HCT116 (cell line): ENCODE measurements around the gene FKBP5. TPM values are rescaled to one million over a fixed set of nuclear protein-coding genes. Genes with fewer than 3 reads are reported as not detected.

ENCODE experiments used
- ATAC-seq: fragments of 200-7000 bp; cut with Tn5 transposase; 2 replicates; pipeline ENCODE4 v1.9.1; 2020; ENCODE audit warnings: mild to moderate bottlenecking, moderate library complexity
- BruUV-seq: library from RNA; stranded (reverse); fragments of 400-500 nt; replicated peaks from 2 replicates; lab custom pipeline; 2021; lab: Mats Ljungman, UMichigan
- CTCF ChIA-PET: fragments of 300-600 bp; sonication (Branson Sonifier 250); formaldehyde crosslinking; loops from one replicate; lab custom pipeline; 2021; ENCODE audit warnings: antibody characterized with exemption; lab: Charles Lee
- POLR2A ChIA-PET: fragments of 300-600, 350-600 bp; sonication (Branson Sonifier 250); formaldehyde crosslinking; loops from one replicate; lab custom pipeline; 2021; ENCODE audit warnings: antibody characterized with exemption; lab: Charles Lee
- RAD21 ChIA-PET, 2 experiments: fragments of 300-600 bp; sonication (Branson Sonifier 250); formaldehyde crosslinking; loops; one replicate each; lab custom pipeline; 2023; ENCODE audit warnings: low total read pairs in 2 of 2; ENCODE audit not compliant: uncharacterized antibody in 2 of 2, unreplicated experiment in 2 of 2, low non-redundant PET in 1 of 2; lab: Charles Lee
- DNase-seq: peaks from one replicate; pipeline ENCODE4 v3.0.0-alpha.2; 2010; ENCODE audit warnings: low read depth, low spot score
- H2AFZ ChIP-seq: fragments of 200-600 bp; shearing (Covaris generic), sonication (generic); 2 replicates; pipeline ENCODE4 v1.6.1; 2017; ENCODE audit warnings: low read depth, mixed run types, mixed read lengths, antibody characterized with exemption, low read length; ENCODE audit not compliant: poor library complexity, severe bottlenecking
- H3K27ac ChIP-seq: 2 replicates; pipeline ENCODE4 v1.5.1; 2012; ENCODE audit warnings: low read depth, low read length
- H3K27me3 ChIP-seq: fragments of 200-600 bp; sonication (generic); 2 replicates; pipeline ENCODE4 v1.6.1; 2016; ENCODE audit warnings: mixed run types, low read length, mixed read lengths; ENCODE audit not compliant: insufficient read depth
- H3K36me3 ChIP-seq, 2 experiments: fragments of 200-500 bp in 1 of 2; fragments of 200-600 bp in 1 of 2; sonication (Bioruptor generic) in 1 of 2; sonication (generic) in 1 of 2; 2 replicates each; pipeline versions ENCODE4 v1.5.1 to v1.6.1; 2014 to 2016; ENCODE audit warnings: low read length in 2 of 2, inconsistent platforms in 1 of 2, mixed read lengths in 1 of 2, mixed run types in 1 of 2; ENCODE audit not compliant: insufficient read depth in 2 of 2, control insufficient read depth in 1 of 2
- H3K4me1 ChIP-seq, 2 experiments: fragments of 200-600 bp in 1 of 2; sonication (generic) in 1 of 2; 2 replicates each; pipeline versions ENCODE4 v1.5.1 to v1.6.1; 2012 to 2017; ENCODE audit warnings: low read length in 2 of 2, inconsistent platforms in 1 of 2, mild to moderate bottlenecking in 1 of 2, mixed read lengths in 1 of 2, mixed run types in 1 of 2, moderate library complexity in 1 of 2; ENCODE audit not compliant: insufficient read depth in 2 of 2, control insufficient read depth in 1 of 2
- H3K4me2 ChIP-seq: fragments of 200-600 bp; sonication (generic); 2 replicates; pipeline ENCODE4 v1.6.1; 2017; ENCODE audit warnings: mixed run types, low read length, mixed read lengths
- H3K4me3 ChIP-seq, 2 experiments: fragments of 200-600 bp in 1 of 2; sonication (generic) in 1 of 2; replicated peaks in 1 of 2; 2 replicates each; pipeline ENCODE4 v1.5.1; 2011 to 2016; ENCODE audit warnings: low read length in 2 of 2, control low read depth in 1 of 2, low read depth in 1 of 2, mild to moderate bottlenecking in 1 of 2, mixed read lengths in 1 of 2, mixed run types in 1 of 2
- H3K79me2 ChIP-seq: fragments of 200-600 bp; sonication (generic); 2 replicates; pipeline ENCODE4 v1.6.1; 2017; ENCODE audit warnings: mild to moderate bottlenecking, mixed run types, low read length, moderate library complexity, mixed read lengths; ENCODE audit not compliant: insufficient read depth
- H3K9ac ChIP-seq: fragments of 200-600 bp; sonication (generic); 2 replicates; pipeline ENCODE4 v1.6.1; 2016; ENCODE audit warnings: low read length, mixed read lengths
- H3K9me2 ChIP-seq: fragments of 200-600 bp; sonication (generic), shearing (Covaris generic); 2 replicates; pipeline ENCODE4 v1.6.1; 2017; ENCODE audit warnings: mixed run types, mild to moderate bottlenecking, moderate library complexity; ENCODE audit not compliant: insufficient read depth
- H3K9me3 ChIP-seq, 2 experiments: fragments of 200-500 bp in 1 of 2; fragments of 200-600 bp in 1 of 2; sonication (Bioruptor generic) in 1 of 2; sonication (generic) in 1 of 2; 2 replicates each; pipeline ENCODE4 v1.6.1; 2014 to 2017; ENCODE audit warnings: low read length in 2 of 2, mixed read lengths in 2 of 2, inconsistent platforms in 1 of 2, low read depth in 1 of 2, mild to moderate bottlenecking in 1 of 2, mixed run types in 1 of 2, moderate library complexity in 1 of 2; ENCODE audit not compliant: control insufficient read depth in 1 of 2, insufficient read depth in 1 of 2
- H4K20me1 ChIP-seq: fragments of 200-600 bp; sonication (generic), shearing (Covaris generic); 2 replicates; pipeline ENCODE4 v1.6.1; 2017; ENCODE audit warnings: mixed run types, mild to moderate bottlenecking, moderate library complexity; ENCODE audit not compliant: insufficient read depth
- CBX3 ChIP-seq: IDR thresholded peaks from 2 replicates; pipeline ENCODE4 v1.6.1; 2012; ENCODE audit warnings: low read depth
- EGR1 ChIP-seq: IDR thresholded peaks from 2 replicates; pipeline ENCODE4 v1.6.1; 2012; ENCODE audit warnings: low read depth
- ELF1 ChIP-seq: IDR thresholded peaks from 2 replicates; pipeline ENCODE4 v1.6.1; 2012; ENCODE audit warnings: low read depth, borderline replicate concordance
- JUND ChIP-seq: IDR thresholded peaks from 2 replicates; pipeline ENCODE4 v1.6.1; 2012
- POLR2A ChIP-seq: IDR thresholded peaks from 2 replicates; pipeline ENCODE4 v1.7.0; 2011; ENCODE audit warnings: borderline replicate concordance; ENCODE audit not compliant: insufficient read depth, insufficient read length; ENCODE audit errors: extremely low read depth
- POLR2AphosphoS5 ChIP-seq: IDR thresholded peaks from 2 replicates; pipeline ENCODE4 v1.6.1; 2011; ENCODE audit warnings: mild to moderate bottlenecking, low read depth, low read length, moderate library complexity
- SIN3A ChIP-seq: IDR thresholded peaks from 2 replicates; pipeline ENCODE4 v1.6.1; 2012; ENCODE audit warnings: low read depth
- SRF ChIP-seq: IDR thresholded peaks from 2 replicates; pipeline ENCODE4 v1.6.1; 2012; ENCODE audit warnings: low read depth
- YY1 ChIP-seq: IDR thresholded peaks from 2 replicates; pipeline ENCODE4 v1.6.1; 2011; ENCODE audit warnings: low read length, low read depth, moderate library complexity, mild to moderate bottlenecking; ENCODE audit not compliant: insufficient replicate concordance; ENCODE audit errors: extremely low read depth
- intact Hi-C: fragments of 100-400 bp; cut with micrococcal nuclease; formaldehyde crosslinking; loops from 2 replicates; pipeline ENCODE4 v1.10.0; 2022
- total RNA-seq: library from RNA; stranded (reverse); gene quantifications from one replicate; pipeline ENCODE4 v1.2.1, GENCODE V29; 2021; ENCODE audit not compliant: unreplicated experiment
- TF ChIP-seq, protein P1 (sequence below): IDR thresholded peaks from 2 replicates; pipeline ENCODE4 v1.6.1; 2012
- TF ChIP-seq, protein P2 (sequence below): IDR thresholded peaks from 2 replicates; pipeline ENCODE4 v1.6.1; 2012; ENCODE audit warnings: low read depth
- TF ChIP-seq, protein P3 (sequence below), 3 experiments: fragments of 200-600 bp in 1 of 3; sonication (generic) in 1 of 3; IDR thresholded peaks in 2 of 3; conservative IDR thresholded peaks in 1 of 3; 2 replicates each; pipeline ENCODE4 v1.5.1; 2012 to 2017; ENCODE audit warnings: low read depth in 2 of 3, low read length in 2 of 3, antibody characterized with exemption in 1 of 3, borderline replicate concordance in 1 of 3, control low read depth in 1 of 3, mild to moderate bottlenecking in 1 of 3, mixed read lengths in 1 of 3, mixed run types in 1 of 3, moderate library complexity in 1 of 3; ENCODE audit not compliant: insufficient read depth in 1 of 3

FKBP5 gene
- total RNA-seq, 1 experiment from 2014 or later, result 50.3 TPM

DNA sequence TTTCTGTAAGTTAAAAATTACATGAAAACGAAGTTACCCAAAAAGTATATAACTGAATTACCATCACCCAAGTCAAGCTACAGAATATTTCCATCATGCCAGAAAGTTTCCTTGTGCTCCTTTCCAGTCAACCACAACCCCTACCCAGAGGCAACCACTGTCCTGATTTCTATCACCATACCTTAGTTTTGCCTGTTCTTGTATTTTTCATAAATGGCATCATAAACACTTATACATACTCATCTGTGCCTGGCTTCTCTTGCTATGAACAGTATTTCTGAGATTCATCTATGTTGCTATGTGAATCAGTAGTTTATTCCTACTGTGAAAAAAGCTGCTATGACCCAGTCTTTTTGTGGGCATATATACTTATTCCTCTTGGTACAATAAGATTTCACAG, 7.4 kb downstream of the FKBP5 start:
- Histone ChIP-seq H3K36me3 (no peaks in the 10 kb centered on the region), H3K27ac (no peak overlapping the region), H3K9me2 (no peaks in the 10 kb centered on the region), H3K79me2 (peaks cover 95% of the 10 kb centered on the region), H3K9me3 (no peaks in the 10 kb centered on the region), H3K9ac (no peak overlapping the region), H3K4me2 (no peak overlapping the region), H2AFZ (no peak overlapping the region), H3K4me3 (no peak overlapping the region), H4K20me1 (peaks cover 9% of the 10 kb centered on the region; the same call in 1 of the 2 replicates), H3K27me3 (no peaks in the 10 kb centered on the region), H3K4me1 (peaks cover 8 to 9% of the 10 kb centered on the region in 2 experiments; a peak in 3 of 4 replicates)
- ChIA-PET POLR2A (no interaction called here), CTCF (no interaction called here), RAD21 (no interaction called here)
- no peak for ATAC-seq
- no TSS peak for BruUV-seq
- no peak for DNase-seq
- intact Hi-C loops, result no loop called here
- TF ChIP-seq ELF1 (no peak), POLR2A (no peak), JUND (no peak), CBX3 (no peak), SRF (no peak), SIN3A (no peak), EGR1 (no peak), YY1 (no peak), POLR2AphosphoS5 (no peak)
- TF ChIP-seq, protein P1, sequence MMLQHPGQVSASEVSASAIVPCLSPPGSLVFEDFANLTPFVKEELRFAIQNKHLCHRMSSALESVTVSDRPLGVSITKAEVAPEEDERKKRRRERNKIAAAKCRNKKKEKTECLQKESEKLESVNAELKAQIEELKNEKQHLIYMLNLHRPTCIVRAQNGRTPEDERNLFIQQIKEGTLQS, result no peak
- TF ChIP-seq, protein P2, sequence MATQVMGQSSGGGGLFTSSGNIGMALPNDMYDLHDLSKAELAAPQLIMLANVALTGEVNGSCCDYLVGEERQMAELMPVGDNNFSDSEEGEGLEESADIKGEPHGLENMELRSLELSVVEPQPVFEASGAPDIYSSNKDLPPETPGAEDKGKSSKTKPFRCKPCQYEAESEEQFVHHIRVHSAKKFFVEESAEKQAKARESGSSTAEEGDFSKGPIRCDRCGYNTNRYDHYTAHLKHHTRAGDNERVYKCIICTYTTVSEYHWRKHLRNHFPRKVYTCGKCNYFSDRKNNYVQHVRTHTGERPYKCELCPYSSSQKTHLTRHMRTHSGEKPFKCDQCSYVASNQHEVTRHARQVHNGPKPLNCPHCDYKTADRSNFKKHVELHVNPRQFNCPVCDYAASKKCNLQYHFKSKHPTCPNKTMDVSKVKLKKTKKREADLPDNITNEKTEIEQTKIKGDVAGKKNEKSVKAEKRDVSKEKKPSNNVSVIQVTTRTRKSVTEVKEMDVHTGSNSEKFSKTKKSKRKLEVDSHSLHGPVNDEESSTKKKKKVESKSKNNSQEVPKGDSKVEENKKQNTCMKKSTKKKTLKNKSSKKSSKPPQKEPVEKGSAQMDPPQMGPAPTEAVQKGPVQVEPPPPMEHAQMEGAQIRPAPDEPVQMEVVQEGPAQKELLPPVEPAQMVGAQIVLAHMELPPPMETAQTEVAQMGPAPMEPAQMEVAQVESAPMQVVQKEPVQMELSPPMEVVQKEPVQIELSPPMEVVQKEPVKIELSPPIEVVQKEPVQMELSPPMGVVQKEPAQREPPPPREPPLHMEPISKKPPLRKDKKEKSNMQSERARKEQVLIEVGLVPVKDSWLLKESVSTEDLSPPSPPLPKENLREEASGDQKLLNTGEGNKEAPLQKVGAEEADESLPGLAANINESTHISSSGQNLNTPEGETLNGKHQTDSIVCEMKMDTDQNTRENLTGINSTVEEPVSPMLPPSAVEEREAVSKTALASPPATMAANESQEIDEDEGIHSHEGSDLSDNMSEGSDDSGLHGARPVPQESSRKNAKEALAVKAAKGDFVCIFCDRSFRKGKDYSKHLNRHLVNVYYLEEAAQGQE, result no peak
- TF ChIP-seq, protein P3, sequence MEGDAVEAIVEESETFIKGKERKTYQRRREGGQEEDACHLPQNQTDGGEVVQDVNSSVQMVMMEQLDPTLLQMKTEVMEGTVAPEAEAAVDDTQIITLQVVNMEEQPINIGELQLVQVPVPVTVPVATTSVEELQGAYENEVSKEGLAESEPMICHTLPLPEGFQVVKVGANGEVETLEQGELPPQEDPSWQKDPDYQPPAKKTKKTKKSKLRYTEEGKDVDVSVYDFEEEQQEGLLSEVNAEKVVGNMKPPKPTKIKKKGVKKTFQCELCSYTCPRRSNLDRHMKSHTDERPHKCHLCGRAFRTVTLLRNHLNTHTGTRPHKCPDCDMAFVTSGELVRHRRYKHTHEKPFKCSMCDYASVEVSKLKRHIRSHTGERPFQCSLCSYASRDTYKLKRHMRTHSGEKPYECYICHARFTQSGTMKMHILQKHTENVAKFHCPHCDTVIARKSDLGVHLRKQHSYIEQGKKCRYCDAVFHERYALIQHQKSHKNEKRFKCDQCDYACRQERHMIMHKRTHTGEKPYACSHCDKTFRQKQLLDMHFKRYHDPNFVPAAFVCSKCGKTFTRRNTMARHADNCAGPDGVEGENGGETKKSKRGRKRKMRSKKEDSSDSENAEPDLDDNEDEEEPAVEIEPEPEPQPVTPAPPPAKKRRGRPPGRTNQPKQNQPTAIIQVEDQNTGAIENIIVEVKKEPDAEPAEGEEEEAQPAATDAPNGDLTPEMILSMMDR (IDR thresholded peaks at IDR 0.05 in 2 of 3, conservative IDR thresholded peaks at IDR 0.05 in 1 of 3; ENCODE audit: borderline replicate concordance in 1 of 3, insufficient read depth in 1 of 3, low read depth in 2 of 3, low read length in 2 of 3), result no peak
